Left lobe of liver (tissue), 2 donors: ENCODE measurements around the gene ZNF669. TPM values are rescaled to one million over a fixed set of nuclear protein-coding genes. Genes with fewer than 3 reads are reported as not detected.
A peak's percentile ranks its signal among the peaks of the same experiment; 100 is the strongest.

Source experiments
- ATAC-seq: fragments of 200-7000 bp; cut with Tn5 transposase; one replicate; pipeline ENCODE4 v1.9.1; 2020; ENCODE audit warnings: mild to moderate bottlenecking, moderate library complexity
- DNase-seq: peaks from one replicate; pipeline ENCODE4 v3.0.0-alpha.2; 2020; ENCODE audit warnings: low spot score
- total RNA-seq: library from RNA; stranded (reverse); gene quantifications from one replicate; pipeline ENCODE4 v1.2.1, GENCODE V29; 2021
- donor health status: DM: no; HTN: no; CAD: no; lungs with moderate emphysema.
- donor health status: DM: no; HTN: yes; CAD: no.

The ZNF669 gene
- total RNA-seq, 1 donor from 2014 or later = 1.7 TPM

- DNase-seq (no peak), ATAC-seq (peak; percentile 3)
These were observed 26.3 kb downstream of the ZNF669 start for GRCh38 chr1:247077876-247078257.

- no peak for ATAC-seq
These were observed 26.9 kb downstream of the ZNF669 start for GRCh38 chr1:247077213-247077612.

GRCh38 chr1:247070645-247071044 lies 33.5 kb downstream of the ZNF669 start:
- DNase-seq (no peak), ATAC-seq (no peak)

More at GRCh38 chr1:247077213-247077612, 26.9 kb downstream of the ZNF669 start:
- DNase-seq = no peak

GRCh38 chr1:247064304-247064703 lies 39.9 kb downstream of the ZNF669 start:
- DNase-seq (no peak), ATAC-seq (no peak)

- DNase-seq (no peak), ATAC-seq (no peak)
These were observed 43.4 kb downstream of the ZNF669 start for GRCh38 chr1:247060771-247061170.

GRCh38 chr1:247056071-247056470 lies 48.1 kb downstream of the ZNF669 start:
- DNase-seq (no peak), ATAC-seq (no peak)

GRCh38 chr1:247054992-247055415 lies 49.2 kb downstream of the ZNF669 start:
- DNase-seq (no peak), ATAC-seq (no peak)

Other genes starting within 250 kb of the ZNF669 start
- gene AHCTF1, start 172.4 kb downstream of the ZNF669 start, total RNA-seq = 10.5 TPM
- not detected for gene ZNF695, start 96.3 kb downstream of the ZNF669 start, total RNA-seq
- gene ZNF670, start 25.5 kb downstream of the ZNF669 start, total RNA-seq = 1.0 TPM
- 5.3 TPM for gene ZNF124, start 67.7 kb upstream of the ZNF669 start, total RNA-seq
- gene VN1R5, start 151.7 kb upstream of the ZNF669 start, total RNA-seq = not detected
- 4.4 TPM for gene ZNF496, start 227.5 kb upstream of the ZNF669 start, total RNA-seq